Measurements from ENCODE around the gene ABAT. TPM values are rescaled to one million over a fixed set of nuclear protein-coding genes. Genes with fewer than 3 reads are reported as not detected.

The ABAT gene
- total and polyA plus RNA-seq, 2 of the 8 experiments (the other 6 are each of a cell fraction or from before 2014, with no cell fraction given), result 6.4 to 8.4 TPM

DNA sequence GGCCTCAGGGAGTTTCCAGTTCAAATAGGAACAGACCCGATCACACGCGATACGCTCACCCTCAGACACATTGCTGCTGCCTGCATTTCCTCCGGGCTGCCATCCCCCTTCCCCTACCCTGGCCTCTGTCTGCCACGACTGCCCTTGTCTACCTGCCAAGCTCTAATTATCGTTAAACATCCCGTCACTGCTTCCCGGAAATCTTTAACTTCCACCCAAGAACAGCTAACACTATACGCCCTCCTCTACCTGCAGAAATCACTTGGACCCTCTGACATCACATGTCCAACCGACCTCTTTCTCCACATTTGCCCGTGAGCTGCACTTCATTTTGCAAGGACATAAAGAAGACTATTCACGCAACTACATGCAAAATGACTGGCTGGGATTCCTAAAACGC is 40.4 kb downstream of the ABAT start (continued):
- TF ChIP-seq, protein P1, sequence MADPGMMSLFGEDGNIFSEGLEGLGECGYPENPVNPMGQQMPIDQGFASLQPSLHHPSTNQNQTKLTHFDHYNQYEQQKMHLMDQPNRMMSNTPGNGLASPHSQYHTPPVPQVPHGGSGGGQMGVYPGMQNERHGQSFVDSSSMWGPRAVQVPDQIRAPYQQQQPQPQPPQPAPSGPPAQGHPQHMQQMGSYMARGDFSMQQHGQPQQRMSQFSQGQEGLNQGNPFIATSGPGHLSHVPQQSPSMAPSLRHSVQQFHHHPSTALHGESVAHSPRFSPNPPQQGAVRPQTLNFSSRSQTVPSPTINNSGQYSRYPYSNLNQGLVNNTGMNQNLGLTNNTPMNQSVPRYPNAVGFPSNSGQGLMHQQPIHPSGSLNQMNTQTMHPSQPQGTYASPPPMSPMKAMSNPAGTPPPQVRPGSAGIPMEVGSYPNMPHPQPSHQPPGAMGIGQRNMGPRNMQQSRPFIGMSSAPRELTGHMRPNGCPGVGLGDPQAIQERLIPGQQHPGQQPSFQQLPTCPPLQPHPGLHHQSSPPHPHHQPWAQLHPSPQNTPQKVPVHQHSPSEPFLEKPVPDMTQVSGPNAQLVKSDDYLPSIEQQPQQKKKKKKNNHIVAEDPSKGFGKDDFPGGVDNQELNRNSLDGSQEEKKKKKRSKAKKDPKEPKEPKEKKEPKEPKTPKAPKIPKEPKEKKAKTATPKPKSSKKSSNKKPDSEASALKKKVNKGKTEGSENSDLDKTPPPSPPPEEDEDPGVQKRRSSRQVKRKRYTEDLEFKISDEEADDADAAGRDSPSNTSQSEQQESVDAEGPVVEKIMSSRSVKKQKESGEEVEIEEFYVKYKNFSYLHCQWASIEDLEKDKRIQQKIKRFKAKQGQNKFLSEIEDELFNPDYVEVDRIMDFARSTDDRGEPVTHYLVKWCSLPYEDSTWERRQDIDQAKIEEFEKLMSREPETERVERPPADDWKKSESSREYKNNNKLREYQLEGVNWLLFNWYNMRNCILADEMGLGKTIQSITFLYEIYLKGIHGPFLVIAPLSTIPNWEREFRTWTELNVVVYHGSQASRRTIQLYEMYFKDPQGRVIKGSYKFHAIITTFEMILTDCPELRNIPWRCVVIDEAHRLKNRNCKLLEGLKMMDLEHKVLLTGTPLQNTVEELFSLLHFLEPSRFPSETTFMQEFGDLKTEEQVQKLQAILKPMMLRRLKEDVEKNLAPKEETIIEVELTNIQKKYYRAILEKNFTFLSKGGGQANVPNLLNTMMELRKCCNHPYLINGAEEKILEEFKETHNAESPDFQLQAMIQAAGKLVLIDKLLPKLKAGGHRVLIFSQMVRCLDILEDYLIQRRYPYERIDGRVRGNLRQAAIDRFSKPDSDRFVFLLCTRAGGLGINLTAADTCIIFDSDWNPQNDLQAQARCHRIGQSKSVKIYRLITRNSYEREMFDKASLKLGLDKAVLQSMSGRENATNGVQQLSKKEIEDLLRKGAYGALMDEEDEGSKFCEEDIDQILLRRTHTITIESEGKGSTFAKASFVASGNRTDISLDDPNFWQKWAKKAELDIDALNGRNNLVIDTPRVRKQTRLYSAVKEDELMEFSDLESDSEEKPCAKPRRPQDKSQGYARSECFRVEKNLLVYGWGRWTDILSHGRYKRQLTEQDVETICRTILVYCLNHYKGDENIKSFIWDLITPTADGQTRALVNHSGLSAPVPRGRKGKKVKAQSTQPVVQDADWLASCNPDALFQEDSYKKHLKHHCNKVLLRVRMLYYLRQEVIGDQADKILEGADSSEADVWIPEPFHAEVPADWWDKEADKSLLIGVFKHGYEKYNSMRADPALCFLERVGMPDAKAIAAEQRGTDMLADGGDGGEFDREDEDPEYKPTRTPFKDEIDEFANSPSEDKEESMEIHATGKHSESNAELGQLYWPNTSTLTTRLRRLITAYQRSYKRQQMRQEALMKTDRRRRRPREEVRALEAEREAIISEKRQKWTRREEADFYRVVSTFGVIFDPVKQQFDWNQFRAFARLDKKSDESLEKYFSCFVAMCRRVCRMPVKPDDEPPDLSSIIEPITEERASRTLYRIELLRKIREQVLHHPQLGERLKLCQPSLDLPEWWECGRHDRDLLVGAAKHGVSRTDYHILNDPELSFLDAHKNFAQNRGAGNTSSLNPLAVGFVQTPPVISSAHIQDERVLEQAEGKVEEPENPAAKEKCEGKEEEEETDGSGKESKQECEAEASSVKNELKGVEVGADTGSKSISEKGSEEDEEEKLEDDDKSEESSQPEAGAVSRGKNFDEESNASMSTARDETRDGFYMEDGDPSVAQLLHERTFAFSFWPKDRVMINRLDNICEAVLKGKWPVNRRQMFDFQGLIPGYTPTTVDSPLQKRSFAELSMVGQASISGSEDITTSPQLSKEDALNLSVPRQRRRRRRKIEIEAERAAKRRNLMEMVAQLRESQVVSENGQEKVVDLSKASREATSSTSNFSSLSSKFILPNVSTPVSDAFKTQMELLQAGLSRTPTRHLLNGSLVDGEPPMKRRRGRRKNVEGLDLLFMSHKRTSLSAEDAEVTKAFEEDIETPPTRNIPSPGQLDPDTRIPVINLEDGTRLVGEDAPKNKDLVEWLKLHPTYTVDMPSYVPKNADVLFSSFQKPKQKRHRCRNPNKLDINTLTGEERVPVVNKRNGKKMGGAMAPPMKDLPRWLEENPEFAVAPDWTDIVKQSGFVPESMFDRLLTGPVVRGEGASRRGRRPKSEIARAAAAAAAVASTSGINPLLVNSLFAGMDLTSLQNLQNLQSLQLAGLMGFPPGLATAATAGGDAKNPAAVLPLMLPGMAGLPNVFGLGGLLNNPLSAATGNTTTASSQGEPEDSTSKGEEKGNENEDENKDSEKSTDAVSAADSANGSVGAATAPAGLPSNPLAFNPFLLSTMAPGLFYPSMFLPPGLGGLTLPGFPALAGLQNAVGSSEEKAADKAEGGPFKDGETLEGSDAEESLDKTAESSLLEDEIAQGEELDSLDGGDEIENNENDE (IDR thresholded peaks at IDR 0.05; ENCODE audit: insufficient replicate concordance, low read length), result no peak
- TF ChIP-seq, protein P2, sequence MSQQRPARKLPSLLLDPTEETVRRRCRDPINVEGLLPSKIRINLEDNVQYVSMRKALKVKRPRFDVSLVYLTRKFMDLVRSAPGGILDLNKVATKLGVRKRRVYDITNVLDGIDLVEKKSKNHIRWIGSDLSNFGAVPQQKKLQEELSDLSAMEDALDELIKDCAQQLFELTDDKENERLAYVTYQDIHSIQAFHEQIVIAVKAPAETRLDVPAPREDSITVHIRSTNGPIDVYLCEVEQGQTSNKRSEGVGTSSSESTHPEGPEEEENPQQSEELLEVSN (IDR thresholded peaks at IDR 0.05), result no peak
- TF ChIP-seq TBP (IDR thresholded peaks at IDR 0.05; ENCODE audit: low read depth, low read length), result no peak
- TF ChIP-seq TAF7 (optimal IDR thresholded peaks at IDR 0.05; ENCODE audit: borderline replicate concordance, low read depth, low read length), result no peak
